GM19463 (cell line): ENCODE data around the gene CFAP100.

Experiments
- ATAC-seq: cut with Tn5 transposase; IDR thresholded peaks from one replicate; pipeline ENCODE4 v1.9.1; 2021; ENCODE audit warnings: mild to moderate bottlenecking, moderate library complexity; ENCODE audit not compliant: unreplicated experiment

Gene CFAP100

GRCh38 chr3:126456766-126457388 is 62.2 kb downstream of the CFAP100 start:
- ATAC-seq: no peak

- no peak for ATAC-seq
These were observed 64.5 kb downstream of the CFAP100 start for GRCh38 chr3:126459111-126459762.

GRCh38 chr3:126459763-126460127 is 65.0 kb downstream of the CFAP100 start:
- no peak for ATAC-seq

DNA sequence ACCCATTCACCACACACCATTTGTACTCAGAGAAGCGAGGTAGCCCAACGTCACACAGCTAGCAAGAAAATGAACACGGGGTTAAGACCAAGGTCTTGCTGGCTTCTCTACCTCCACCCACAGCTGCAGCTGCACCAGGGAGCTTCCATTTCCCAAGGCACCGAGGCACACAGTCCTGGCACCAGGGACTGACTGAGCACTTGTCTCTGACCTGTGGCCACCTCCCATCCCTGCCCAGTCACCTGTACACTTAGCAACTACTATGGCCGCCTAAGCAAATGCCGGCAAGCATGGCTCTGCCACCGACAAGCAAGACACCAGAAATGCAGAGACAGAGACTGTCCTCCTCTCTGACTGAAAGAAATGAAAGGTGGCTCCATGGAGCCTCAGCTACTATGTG is 65.7 kb downstream of the CFAP100 start:
- ATAC-seq: no peak

DNA sequence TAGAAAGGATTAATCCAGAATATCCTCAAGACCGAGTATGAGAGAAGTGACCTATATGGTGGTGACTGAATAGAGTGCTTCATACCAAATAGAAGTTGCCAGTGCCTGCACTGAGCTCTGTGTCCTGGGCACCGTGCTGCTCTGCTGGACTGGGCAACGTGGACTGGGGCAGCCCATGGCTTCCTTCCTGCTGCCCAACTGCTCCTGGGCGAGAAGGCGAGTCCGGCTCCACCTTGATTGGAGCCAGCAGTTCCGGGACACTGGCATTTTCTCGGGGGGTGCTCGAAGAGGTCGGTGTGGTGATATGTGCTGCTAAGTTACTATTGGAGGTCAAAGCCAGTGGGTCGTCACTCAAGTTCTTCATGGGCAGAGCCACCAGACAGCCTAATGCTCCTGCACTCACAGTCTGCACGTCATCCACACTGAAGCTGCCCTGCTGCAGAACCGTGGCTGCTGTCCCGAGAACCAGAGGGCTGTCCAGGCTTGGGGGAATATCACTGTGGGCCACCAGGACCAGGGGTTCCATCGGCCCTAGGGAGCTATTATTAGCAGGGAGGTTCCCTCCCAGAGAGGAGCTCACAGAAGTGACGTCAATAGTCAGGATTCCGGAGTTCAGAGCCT is 66.9 kb downstream of the CFAP100 start:
- no peak for ATAC-seq

- ATAC-seq: no peak
These were observed 68.8 kb downstream of the CFAP100 start for GRCh38 chr3:126463521-126463920.

DNA sequence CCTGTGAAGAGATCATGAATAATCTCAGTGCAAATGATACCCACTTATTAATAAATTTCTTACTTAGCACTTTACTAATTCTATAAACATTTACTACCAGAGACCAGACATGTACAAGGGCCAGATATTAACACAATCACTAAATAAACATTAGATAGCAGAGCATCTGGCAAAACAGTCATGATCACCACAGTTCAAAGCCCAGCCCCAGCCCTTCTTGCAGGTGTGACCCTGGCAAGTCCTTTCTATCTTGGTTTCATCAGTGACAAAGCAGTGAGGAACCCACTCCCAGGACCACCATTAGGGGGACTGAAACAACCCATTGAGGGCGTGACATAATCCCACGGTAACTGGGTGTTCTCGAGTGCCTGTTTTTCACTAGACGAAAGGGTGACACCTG is 69.4 kb downstream of the CFAP100 start:
- ATAC-seq: no peak

GRCh38 chr3:126464494-126464893 is 69.8 kb downstream of the CFAP100 start:
- ATAC-seq: no peak

DNA sequence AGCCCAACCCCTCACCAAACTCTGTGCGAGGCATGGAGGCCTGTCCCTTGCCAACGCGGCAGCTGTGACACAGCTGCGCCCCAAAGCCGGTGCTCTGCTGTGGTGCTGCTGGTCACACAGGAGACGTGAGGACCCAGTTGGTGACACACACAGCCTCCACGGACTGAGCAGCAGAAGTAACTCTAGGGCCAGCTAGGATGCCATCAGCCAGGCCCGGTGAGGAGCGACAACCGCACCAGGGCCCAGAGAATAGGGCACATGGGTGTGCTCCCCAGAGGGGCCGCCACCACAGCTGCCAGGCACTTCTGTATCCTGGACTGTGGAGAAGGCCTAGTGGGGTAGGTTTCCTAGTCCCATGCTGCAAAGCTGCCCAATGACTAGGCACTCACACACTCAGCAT is 70.3 kb downstream of the CFAP100 start:
- ATAC-seq: no peak

DNA sequence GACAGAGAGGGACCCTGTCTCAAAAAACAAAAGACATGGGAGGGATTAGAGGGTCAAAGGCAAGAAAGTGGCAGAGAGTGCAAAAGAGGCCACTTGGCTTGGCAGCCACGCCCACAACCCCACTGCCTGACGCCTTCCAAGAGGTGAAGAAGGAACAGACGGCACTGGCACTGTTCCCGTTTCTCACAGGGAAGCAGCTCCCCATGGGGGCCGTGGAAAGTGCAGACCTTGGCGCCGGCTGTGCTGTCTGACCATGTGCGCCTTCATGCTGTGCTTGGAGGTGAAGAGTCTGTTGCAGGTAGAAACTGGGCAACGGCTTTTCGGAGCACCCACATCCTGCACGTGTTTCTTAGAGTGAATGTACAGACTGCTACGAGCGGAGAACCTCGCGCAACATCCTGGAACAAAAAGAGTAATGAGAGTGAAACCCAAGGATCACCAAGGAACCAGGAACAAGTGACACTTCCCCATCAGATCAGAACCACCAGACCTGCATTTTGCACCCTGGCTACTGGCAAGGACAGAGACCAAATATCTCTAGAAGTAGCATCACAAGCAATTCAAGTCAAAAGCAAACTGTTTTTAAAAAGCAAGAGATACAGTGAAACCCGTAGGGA is 71.3 kb downstream of the CFAP100 start:
- no peak for ATAC-seq

- no peak for ATAC-seq
These were observed 72.3 kb downstream of the CFAP100 start for GRCh38 chr3:126466886-126467610.

GRCh38 chr3:126467611-126467955 is 72.9 kb downstream of the CFAP100 start:
- ATAC-seq: no peak

- ATAC-seq: no peak
These were observed 73.6 kb downstream of the CFAP100 start for GRCh38 chr3:126468028-126468891.

GRCh38 chr3:126469479-126469878 is 74.8 kb downstream of the CFAP100 start:
- no peak for ATAC-seq

DNA sequence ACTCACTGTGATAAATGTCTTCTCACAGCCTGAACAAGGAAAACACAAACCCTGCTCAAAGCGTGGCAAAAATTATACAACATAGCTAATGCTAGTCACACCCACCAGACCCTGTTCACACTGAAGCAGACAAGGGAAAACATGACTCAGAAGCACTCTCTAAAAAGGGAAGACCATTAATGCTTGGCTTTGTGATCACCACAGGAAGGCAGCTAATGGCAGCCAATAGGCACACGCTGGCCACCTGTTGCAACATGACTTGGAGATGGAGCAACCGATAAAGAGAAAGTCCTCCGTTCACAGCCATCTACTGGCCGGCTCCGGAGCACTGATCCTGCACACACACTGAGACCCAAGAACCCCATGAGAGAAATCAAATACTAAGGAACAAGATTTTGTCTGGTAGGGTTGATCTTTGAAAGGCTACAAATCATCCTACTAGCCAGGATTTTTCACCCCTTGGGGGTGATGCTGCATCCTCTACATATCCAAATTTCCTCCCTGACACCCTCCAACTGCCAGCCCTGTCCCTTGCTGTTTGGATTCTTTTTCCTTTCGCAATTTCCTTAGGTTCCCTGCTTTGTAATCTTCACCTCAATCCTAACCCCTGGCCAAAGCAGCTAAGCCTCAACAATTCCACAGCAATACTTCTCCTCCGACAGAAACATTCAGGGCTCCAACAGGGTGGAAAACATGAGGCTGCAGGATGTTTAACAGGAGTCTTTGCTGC is 77.7 kb downstream of the CFAP100 start:
- no peak for ATAC-seq

DNA sequence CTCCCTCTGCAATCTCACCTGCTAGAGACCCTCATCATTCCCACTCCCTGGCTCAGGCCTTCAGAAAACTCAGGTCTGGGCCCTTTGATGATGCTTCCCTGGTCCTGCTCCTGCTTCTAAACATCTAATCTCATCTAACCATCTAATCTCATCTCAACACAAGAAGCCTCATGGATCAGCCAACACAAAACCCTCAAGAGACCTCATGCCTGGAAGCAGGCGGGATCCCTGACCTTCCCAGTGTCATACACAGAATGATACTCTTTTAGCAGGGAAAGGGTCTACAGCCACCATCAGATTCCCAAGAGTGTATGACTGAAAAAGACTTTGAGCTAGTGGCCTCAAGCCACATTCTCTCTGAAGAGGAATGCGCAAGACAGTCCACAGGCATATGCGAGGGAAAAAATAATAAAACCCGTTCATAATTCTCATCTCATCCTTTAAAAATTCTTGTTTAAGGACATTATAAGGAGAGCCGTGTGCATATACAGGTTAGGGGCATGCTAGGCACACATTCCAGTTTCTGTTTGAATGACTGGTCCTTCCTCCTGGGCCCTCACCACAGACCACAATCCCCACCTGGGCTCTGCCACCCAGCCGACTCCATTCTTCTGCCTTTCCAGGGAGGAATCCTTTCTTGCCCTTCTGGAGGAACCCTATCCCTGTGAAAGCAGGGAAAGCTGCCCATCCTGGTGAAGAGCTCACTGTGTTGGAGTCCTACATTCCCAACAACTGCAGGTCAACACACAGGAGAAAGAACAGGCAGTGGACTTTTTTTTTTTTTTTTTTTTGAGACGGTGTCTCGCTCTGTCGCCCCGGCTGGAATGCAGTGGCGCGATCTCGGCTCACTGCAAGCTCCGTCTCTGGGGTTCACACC is 78.8 kb downstream of the CFAP100 start:
- no peak for ATAC-seq

DNA sequence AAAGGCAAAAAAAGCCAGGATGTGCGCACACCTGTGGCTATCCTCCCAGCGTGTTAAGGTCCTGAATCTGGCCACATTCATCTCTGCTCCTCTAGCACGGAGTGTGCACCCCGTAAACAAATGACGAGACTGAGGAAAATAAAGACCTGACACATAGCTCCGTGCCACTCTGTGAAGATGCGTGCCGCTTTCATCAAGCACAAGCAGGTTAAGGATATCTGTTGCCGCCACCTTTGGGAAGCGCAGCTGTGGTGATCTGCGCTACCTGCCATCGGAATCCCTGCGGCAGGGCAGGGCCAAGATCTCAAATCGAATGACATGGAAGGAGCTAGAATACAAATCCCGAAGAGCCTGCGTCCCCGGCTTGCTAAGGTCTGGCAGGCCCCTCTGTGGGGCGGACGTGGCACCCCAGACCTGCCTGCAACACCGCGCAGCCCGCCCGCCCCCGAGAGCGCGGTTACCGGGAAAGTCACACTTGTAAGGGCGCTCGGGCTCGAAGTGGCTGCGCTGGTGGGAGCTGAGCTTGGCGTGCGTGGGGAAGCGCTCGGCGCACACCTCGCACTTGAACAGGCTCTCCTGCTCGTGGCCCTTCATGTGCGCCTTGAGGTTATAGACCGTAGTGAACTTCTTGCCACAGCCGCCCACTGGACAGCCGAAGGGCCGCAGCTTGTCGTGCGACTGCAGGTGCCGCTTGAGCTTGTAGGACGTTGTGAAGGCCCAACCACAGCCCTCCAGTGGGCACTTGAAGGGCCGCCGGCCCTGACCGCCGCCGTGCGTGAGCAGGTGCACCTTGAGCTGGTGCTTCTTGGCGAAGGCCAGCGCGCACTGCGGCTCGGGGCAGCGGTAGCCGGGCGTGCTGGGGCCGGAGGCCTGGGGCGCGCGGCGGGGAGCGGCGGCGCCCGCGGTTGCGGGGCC is 80.0 kb downstream of the CFAP100 start:
- ATAC-seq: peak; percentile 9
